ENCODE results near the gene DLG2. TPM values are rescaled to one million over a fixed set of nuclear protein-coding genes. Genes with fewer than 3 reads are reported as not detected.

The DLG2 gene
- polyA plus RNA-seq, 1 experiment = 0.68 TPM

DNA sequence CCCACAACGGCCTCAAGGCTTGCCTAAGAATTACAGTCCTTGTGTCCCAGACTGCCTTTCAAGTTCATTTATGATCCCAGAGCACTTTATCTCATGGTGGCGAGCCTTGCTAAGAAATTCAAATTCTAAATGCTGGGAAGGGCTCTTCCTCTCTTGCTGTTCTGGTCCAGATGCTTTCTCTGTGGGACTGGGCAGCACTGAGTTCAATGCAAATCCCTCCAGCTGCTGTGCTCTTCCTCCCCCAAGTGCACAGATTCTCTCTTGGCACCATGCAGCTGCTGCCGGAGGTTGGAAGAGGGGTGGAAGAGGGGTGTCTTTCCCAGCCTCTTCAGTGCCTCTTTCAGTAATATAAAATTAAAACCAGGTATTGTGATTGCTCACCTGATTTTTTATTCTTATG lies 828.0 kb downstream of the DLG2 start:
- Histone ChIP-seq H3K27ac (ENCODE audit: low read depth, low read length) (no peak overlapping the region), H3K27me3 (ENCODE audit: control insufficient read depth, insufficient read depth, low read length) (peaks cover 2% of the 10 kb centered on the region), H3K9me3 (ENCODE audit: control insufficient read depth, insufficient read depth, low read length) (no peaks in the 10 kb centered on the region), H3K4me3 (ENCODE audit: low read depth, low read length) (no peak overlapping the region)
- DNase-seq (ENCODE audit: low read depth, low spot score) = no peak
- POLR2A ChIA-PET = no interaction called here
- no peak for TF ChIP-seq CTCF (IDR thresholded peaks at IDR 0.05; ENCODE audit: low read depth, low read length)
- CTCF ChIA-PET = interaction anchor here (1.0 to 2.3 kb wide), 4 partner anchors 15 to 792 kb away, joined by 3 to 14 read pairs (median 4); no protein-coding TSS in a partner anchor

- ChIA-PET CTCF (interaction anchor here (2.3 kb wide), 1 partner anchor 15 kb away, joined by 8 read pairs; no protein-coding TSS in a partner anchor), POLR2A (no interaction called here)
- TF ChIP-seq CTCF (IDR thresholded peaks at IDR 0.05; ENCODE audit: low read depth, low read length) = no peak
- no peak overlapping the region for H3K27ac ChIP-seq (ENCODE audit: low read depth, low read length)
- H3K27me3 ChIP-seq (ENCODE audit: control insufficient read depth, insufficient read depth, low read length) = peaks cover 2% of the 10 kb centered on the region
- DNase-seq (ENCODE audit: low read depth, low spot score) = no peak
- H3K4me3 ChIP-seq (ENCODE audit: low read depth, low read length) = no peak overlapping the region
- no peaks in the 10 kb centered on the region for H3K9me3 ChIP-seq (ENCODE audit: control insufficient read depth, insufficient read depth, low read length)
Observed at GRCh38 chr11:84795698-84796097, 831.4 kb downstream of the DLG2 start.

- Histone ChIP-seq H3K27ac (ENCODE audit: low read depth, low read length) (no peak overlapping the region), H3K27me3 (ENCODE audit: control insufficient read depth, insufficient read depth, low read length) (peaks cover 2% of the 10 kb centered on the region), H3K9me3 (ENCODE audit: control insufficient read depth, insufficient read depth, low read length) (no peaks in the 10 kb centered on the region), H3K4me3 (ENCODE audit: low read depth, low read length) (no peak overlapping the region)
- DNase-seq (ENCODE audit: low read depth, low spot score) = no peak
- ChIA-PET CTCF (interaction anchor here (2.3 kb wide), 1 partner anchor 14 kb away, joined by 8 read pairs; no protein-coding TSS in a partner anchor), POLR2A (no interaction called here)
- TF ChIP-seq CTCF (IDR thresholded peaks at IDR 0.05; ENCODE audit: low read depth, low read length) = no peak
Observed at GRCh38 chr11:84794663-84795443, 832.3 kb downstream of the DLG2 start.

DNA sequence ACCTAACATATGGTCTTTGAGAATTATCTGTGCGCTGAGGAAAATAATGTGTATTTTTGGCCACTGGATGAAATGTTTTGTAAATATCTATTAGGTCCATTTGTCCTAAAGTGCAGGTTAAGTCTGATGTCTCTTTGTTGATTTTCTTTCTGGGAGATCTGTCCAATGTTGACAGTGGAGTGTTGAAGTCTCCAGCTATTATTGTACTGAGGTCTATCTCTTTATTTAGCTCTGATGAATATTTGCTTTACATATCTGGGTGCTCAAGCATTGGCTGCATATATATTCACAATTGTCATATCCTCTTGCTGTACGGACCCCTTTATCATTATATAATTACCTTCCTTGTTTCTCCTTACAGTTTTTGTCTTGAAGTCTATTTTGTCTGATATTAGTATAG lies 833.8 kb downstream of the DLG2 start:
- POLR2A ChIA-PET = no interaction called here
- no peak for DNase-seq (ENCODE audit: low read depth, low spot score)
- H3K27ac ChIP-seq (ENCODE audit: low read depth, low read length) = no peak overlapping the region
- TF ChIP-seq CTCF (IDR thresholded peaks at IDR 0.05; ENCODE audit: low read depth, low read length) = no peak
- CTCF ChIA-PET = no interaction called here
- H3K4me3 ChIP-seq (ENCODE audit: low read depth, low read length) = no peak overlapping the region
- H3K27me3 ChIP-seq (ENCODE audit: control insufficient read depth, insufficient read depth, low read length) = no peaks in the 10 kb centered on the region
- no peaks in the 10 kb centered on the region for H3K9me3 ChIP-seq (ENCODE audit: control insufficient read depth, insufficient read depth, low read length)

- POLR2A ChIA-PET = no interaction called here
- no peak overlapping the region for H3K27ac ChIP-seq (ENCODE audit: low read depth, low read length)
- no peak for TF ChIP-seq CTCF (IDR thresholded peaks at IDR 0.05; ENCODE audit: low read depth, low read length)
Observed at GRCh38 chr11:84790849-84791427, 836.2 kb downstream of the DLG2 start.

More at GRCh38 chr11:84790849-84791427, 836.2 kb downstream of the DLG2 start:
- Histone ChIP-seq H3K27me3 (ENCODE audit: control insufficient read depth, insufficient read depth, low read length) (no peaks in the 10 kb centered on the region), H3K9me3 (ENCODE audit: control insufficient read depth, insufficient read depth, low read length) (no peaks in the 10 kb centered on the region), H3K4me3 (ENCODE audit: low read depth, low read length) (no peak overlapping the region)
- no peak for DNase-seq (ENCODE audit: low read depth, low spot score)
- CTCF ChIA-PET = no interaction called here
